HG02798 (cell line): ENCODE data around the gene RIMBP2.

Experiments used
- ATAC-seq: cut with Tn5 transposase; IDR thresholded peaks from one replicate; pipeline ENCODE4 v1.9.1; 2021; ENCODE audit warnings: mild to moderate bottlenecking; ENCODE audit not compliant: unreplicated experiment, poor library complexity

RIMBP2 gene

GRCh38 chr12:130436741-130437501 lies 279.2 kb downstream of the RIMBP2 start:
- no peak for ATAC-seq

- no peak for ATAC-seq
Observed at GRCh38 chr12:130435826-130436225, 280.3 kb downstream of the RIMBP2 start.

- ATAC-seq = no peak
Observed at GRCh38 chr12:130435331-130435730, 280.8 kb downstream of the RIMBP2 start.

- no peak for ATAC-seq
Observed at GRCh38 chr12:130434560-130434959, 281.5 kb downstream of the RIMBP2 start.

GRCh38 chr12:130433834-130434233 lies 282.3 kb downstream of the RIMBP2 start:
- ATAC-seq = no peak

- ATAC-seq = no peak
Observed at GRCh38 chr12:130433411-130433810, 282.7 kb downstream of the RIMBP2 start.

- ATAC-seq = no peak
Observed at GRCh38 chr12:130431176-130431575, 284.9 kb downstream of the RIMBP2 start.

- no peak for ATAC-seq
Observed at GRCh38 chr12:130429656-130430505, 286.2 kb downstream of the RIMBP2 start.

- no peak for ATAC-seq
Observed at GRCh38 chr12:130428116-130428515, 288.0 kb downstream of the RIMBP2 start.

- ATAC-seq = no peak
Observed at GRCh38 chr12:130427381-130427887, 288.7 kb downstream of the RIMBP2 start.

- no peak for ATAC-seq
Observed at GRCh38 chr12:130425698-130426245, 290.3 kb downstream of the RIMBP2 start.

GRCh38 chr12:130424858-130425697 lies 291.0 kb downstream of the RIMBP2 start:
- ATAC-seq = no peak

GRCh38 chr12:130423991-130424857 lies 291.9 kb downstream of the RIMBP2 start:
- ATAC-seq = no peak

GRCh38 chr12:130423136-130423535 lies 293.0 kb downstream of the RIMBP2 start:
- no peak for ATAC-seq

- ATAC-seq = no peak
Observed at GRCh38 chr12:130422676-130423075, 293.4 kb downstream of the RIMBP2 start.

- no peak for ATAC-seq
Observed at GRCh38 chr12:130421896-130422295, 294.2 kb downstream of the RIMBP2 start.

GRCh38 chr12:130420071-130420470 lies 296.0 kb downstream of the RIMBP2 start:
- no peak for ATAC-seq

GRCh38 chr12:130419116-130419515 lies 297.0 kb downstream of the RIMBP2 start:
- no peak for ATAC-seq

- no peak for ATAC-seq
Observed at GRCh38 chr12:130418251-130418650, 297.8 kb downstream of the RIMBP2 start.
